ENCODE results near the gene VASH2. TPM values are rescaled to one million over a fixed set of nuclear protein-coding genes. Genes with fewer than 3 reads are reported as not detected.

Gene VASH2
- polyA plus RNA-seq, 1 donor from 2014 or later, result 65.2 TPM

GRCh38 chr1:212958175-212958574 lies 7.8 kb downstream of the VASH2 start:
- Histone ChIP-seq H3K4me3 (ENCODE audit: low read length) (no peak overlapping the region), H3K9ac (ENCODE audit: low read length) (no peak overlapping the region), H3K9me2 (ENCODE audit: insufficient read depth, low read length) (no peaks in the 10 kb centered on the region), H2AFZ (ENCODE audit: low read depth, low read length) (no peak overlapping the region), H3K4me2 (ENCODE audit: low read length) (no peak overlapping the region), H3K27ac (ENCODE audit: low read length) (no peak overlapping the region), H3K27me3 (ENCODE audit: insufficient read depth, low read depth, low read length) (no peaks in the 10 kb centered on the region), H3F3A (ENCODE audit: insufficient read depth, low read length, poor library complexity, severe bottlenecking) (no peaks in the 10 kb centered on the region), H3K9me3 (ENCODE audit: low read length) (no peaks in the 10 kb centered on the region), H3K36me3 (ENCODE audit: insufficient read depth, low read length) (peaks cover 11% of the 10 kb centered on the region), H4K20me1 (ENCODE audit: insufficient read depth) (no peaks in the 10 kb centered on the region), H3K79me2 (replicated peaks; ENCODE audit: insufficient read depth, low read length) (peaks cover 4% of the 10 kb centered on the region)
- TF ChIP-seq CTCF (IDR thresholded peaks at IDR 0.05; ENCODE audit: poor library complexity, severe bottlenecking) (no peak), RAD21 (conservative IDR thresholded peaks at IDR 0.05) (no peak), EP300 (conservative IDR thresholded peaks at IDR 0.05; ENCODE audit: poor library complexity, severe bottlenecking) (no peak), POLR2AphosphoS5 (IDR thresholded peaks at IDR 0.05) (no peak), SMC3 (conservative IDR thresholded peaks at IDR 0.05; ENCODE audit: poor library complexity) (no peak), TAF1 (IDR thresholded peaks at IDR 0.05; ENCODE audit: low read depth) (no peak), MXI1 (conservative IDR thresholded peaks at IDR 0.05; ENCODE audit: poor library complexity, severe bottlenecking) (no peak), REST (IDR thresholded peaks at IDR 0.05; ENCODE audit: borderline replicate concordance) (no peak), EZH2 (IDR thresholded peaks at IDR 0.05; ENCODE audit: borderline replicate concordance, insufficient read depth, low read length, poor library complexity, severe bottlenecking) (no peak)

GRCh38 chr1:212959266-212960220 lies 9.2 kb downstream of the VASH2 start:
- H3K27me3 ChIP-seq (ENCODE audit: insufficient read depth, low read depth, low read length), result no peaks in the 10 kb centered on the region
- TF ChIP-seq TAF1 (IDR thresholded peaks at IDR 0.05; ENCODE audit: low read depth) (no peak), MXI1 (conservative IDR thresholded peaks at IDR 0.05; ENCODE audit: poor library complexity, severe bottlenecking) (no peak), POLR2AphosphoS5 (IDR thresholded peaks at IDR 0.05) (no peak), EZH2 (IDR thresholded peaks at IDR 0.05; ENCODE audit: borderline replicate concordance, insufficient read depth, low read length, poor library complexity, severe bottlenecking) (no peak), RAD21 (conservative IDR thresholded peaks at IDR 0.05) (no peak), REST (IDR thresholded peaks at IDR 0.05; ENCODE audit: borderline replicate concordance) (no peak)
- no peaks in the 10 kb centered on the region for H3K9me3 ChIP-seq (ENCODE audit: low read length)
- H3F3A ChIP-seq (ENCODE audit: insufficient read depth, low read length, poor library complexity, severe bottlenecking), result no peaks in the 10 kb centered on the region
- no peak overlapping the region for H3K4me2 ChIP-seq (ENCODE audit: low read length)
- H3K9ac ChIP-seq (ENCODE audit: low read length), result no peak overlapping the region
- H3K4me3 ChIP-seq (ENCODE audit: low read length), result no peak overlapping the region
- H3K27ac ChIP-seq (ENCODE audit: low read length), result no peak overlapping the region
- no peaks in the 10 kb centered on the region for H3K79me2 ChIP-seq (replicated peaks; ENCODE audit: insufficient read depth, low read length)
- no peak overlapping the region for H2AFZ ChIP-seq (ENCODE audit: low read depth, low read length)
- no peaks in the 10 kb centered on the region for H3K9me2 ChIP-seq (ENCODE audit: insufficient read depth, low read length)
- no peaks in the 10 kb centered on the region for H3K36me3 ChIP-seq (ENCODE audit: insufficient read depth, low read length)
- H4K20me1 ChIP-seq (ENCODE audit: insufficient read depth), result no peaks in the 10 kb centered on the region
